GM21528 (cell line): ENCODE measurements around the gene VEGFB.
"Not testable (repeated sequence)": the region's sequence is repeated elsewhere in the genome, so short reads cannot be mapped to it uniquely, and the experiment has no call there.

Experiments used
- ATAC-seq: cut with Tn5 transposase; IDR thresholded peaks from one replicate; pipeline ENCODE4 v1.9.1; 2021; ENCODE audit warnings: mild to moderate bottlenecking, moderate library complexity; ENCODE audit not compliant: unreplicated experiment, low FRiP score

Gene VEGFB

GRCh38 chr11:64245401-64245796 lies 11.0 kb downstream of the VEGFB start:
- ATAC-seq: no peak

- ATAC-seq: no peak
Observed at GRCh38 chr11:64245797-64246620, 11.6 kb downstream of the VEGFB start.

- ATAC-seq: not testable (repeated sequence)
Observed at GRCh38 chr11:64246621-64246870, 12.2 kb downstream of the VEGFB start.

- no peak for ATAC-seq
Observed at GRCh38 chr11:64246871-64247728, 12.7 kb downstream of the VEGFB start, which contains the start of gene PPP1R14B. PPP1R14B (minus strand) TSS chr11:64246943; CDS start chr11:64246673, 270 bp downstream.

- ATAC-seq: no peak
Observed at GRCh38 chr11:64247729-64248531, 13.5 kb downstream of the VEGFB start.

GRCh38 chr11:64248578-64248977 lies 14.2 kb downstream of the VEGFB start:
- no peak for ATAC-seq

- ATAC-seq: no peak
Observed at GRCh38 chr11:64249038-64249437, 14.7 kb downstream of the VEGFB start.

- ATAC-seq: no peak
Observed at GRCh38 chr11:64249563-64250414, 15.4 kb downstream of the VEGFB start.

GRCh38 chr11:64250415-64251015 lies 16.1 kb downstream of the VEGFB start:
- no peak for ATAC-seq

- no peak for ATAC-seq
Observed at GRCh38 chr11:64251016-64251752, 16.8 kb downstream of the VEGFB start, which contains the start of gene PLCB3. PLCB3 (plus strand) TSS chr11:64251530; CDS start chr11:64251650, 120 bp downstream.

- ATAC-seq: no peak
Observed at GRCh38 chr11:64251753-64252002, 17.3 kb downstream of the VEGFB start.

- no peak for ATAC-seq
Observed at GRCh38 chr11:64252003-64252872, 17.9 kb downstream of the VEGFB start.

- no peak for ATAC-seq
Observed at GRCh38 chr11:64253043-64253442, 18.7 kb downstream of the VEGFB start.

GRCh38 chr11:64253481-64253880 lies 19.1 kb downstream of the VEGFB start:
- ATAC-seq: no peak

- no peak for ATAC-seq
Observed at GRCh38 chr11:64254326-64254725, 19.9 kb downstream of the VEGFB start.

- no peak for ATAC-seq
Observed at GRCh38 chr11:64255135-64256128, 21.0 kb downstream of the VEGFB start.

- no peak for ATAC-seq
Observed at GRCh38 chr11:64256300-64256699, 21.9 kb downstream of the VEGFB start.
